Neural cell (in vitro differentiated cells): ENCODE measurements around the gene XG. TPM values are rescaled to one million over a fixed set of nuclear protein-coding genes. Genes with fewer than 3 reads are reported as not detected.
"Not testable (repeated sequence)": the region's sequence is repeated elsewhere in the genome, so short reads cannot be mapped to it uniquely, and the experiment has no call there.

Source experiments
- H2AFZ ChIP-seq: fragments of 200-600, 300-800 bp; sonication (generic), shearing (Covaris generic); 2 replicates; pipeline ENCODE4 v1.6.0; 2014; ENCODE audit warnings: low read depth, mild to moderate bottlenecking, antibody characterized with exemption, low read length, moderate library complexity
- H3F3A ChIP-seq: fragments of 200-600 bp; shearing (Covaris generic); 2 replicates; pipeline ENCODE4 v1.6.1; 2016; ENCODE audit warnings: mild to moderate bottlenecking, moderate library complexity, mixed read lengths, antibody characterized with exemption, low read length; ENCODE audit not compliant: insufficient read depth, poor library complexity, severe bottlenecking
- H3K27ac ChIP-seq: fragments of 200-600, 300-800 bp; sonication (generic), shearing (Covaris generic); 2 replicates; pipeline ENCODE4 v1.5.1; 2014; ENCODE audit warnings: mild to moderate bottlenecking, low read length, moderate library complexity
- H3K27me3 ChIP-seq: fragments of 300-800, 200-600 bp; sonication (generic), shearing (Covaris generic); 2 replicates; pipeline ENCODE4 v1.6.0; 2014; ENCODE audit warnings: mild to moderate bottlenecking, low read depth, low read length, moderate library complexity; ENCODE audit not compliant: insufficient read depth
- H3K36me3 ChIP-seq: fragments of 300-800, 200-600 bp; sonication (generic), shearing (Covaris generic); 2 replicates; pipeline ENCODE4 v1.5.1; 2014; ENCODE audit warnings: mild to moderate bottlenecking, antibody characterized with exemption, low read length, moderate library complexity; ENCODE audit not compliant: insufficient read depth
- H3K4me2 ChIP-seq: fragments of 300-800, 200-600 bp; sonication (generic), shearing (Covaris generic); 2 replicates; pipeline ENCODE4 v1.6.0; 2014; ENCODE audit warnings: mild to moderate bottlenecking, low read length
- H3K4me3 ChIP-seq: fragments of 300-800, 200-600 bp; sonication (generic), shearing (Covaris generic); 2 replicates; pipeline ENCODE4 v1.5.1; 2014; ENCODE audit warnings: mild to moderate bottlenecking, low read length, moderate library complexity
- H3K79me2 ChIP-seq: fragments of 200-600 bp; shearing (Covaris generic); replicated peaks from 2 replicates; pipeline ENCODE4 v1.6.0; 2014; ENCODE audit warnings: mild to moderate bottlenecking, low read length, moderate library complexity; ENCODE audit not compliant: insufficient read depth
- H3K9ac ChIP-seq: fragments of 300-800, 200-600 bp; sonication (generic), shearing (Covaris generic); 2 replicates; pipeline ENCODE4 v1.6.1; 2016; ENCODE audit warnings: mild to moderate bottlenecking, low read length, mixed read lengths
- H3K9me2 ChIP-seq: fragments of 200-600 bp; shearing (Covaris generic); 2 replicates; pipeline ENCODE4 v1.6.1; 2016; ENCODE audit warnings: mild to moderate bottlenecking, low read length, mixed read lengths; ENCODE audit not compliant: insufficient read depth
- H3K9me3 ChIP-seq: fragments of 200-600, 300-800 bp; sonication (generic), shearing (Covaris generic); 2 replicates; pipeline ENCODE4 v1.6.1; 2016; ENCODE audit warnings: mild to moderate bottlenecking, mixed run types, low read length, moderate library complexity, mixed read lengths
- H4K20me1 ChIP-seq: fragments of 200-600 bp; shearing (Covaris generic); 2 replicates; pipeline ENCODE4 v1.6.1; 2016; ENCODE audit warnings: mild to moderate bottlenecking, mixed run types; ENCODE audit not compliant: insufficient read depth
- EP300 ChIP-seq: fragments of 450-650 bp; conservative IDR thresholded peaks from 2 replicates; pipeline ENCODE4 v1.6.1; 2014; ENCODE audit warnings: antibody characterized with exemption, mild to moderate bottlenecking, moderate library complexity; ENCODE audit not compliant: poor library complexity, severe bottlenecking
- EZH2 ChIP-seq: fragments of 200-600, 300-800 bp; shearing (Covaris generic), sonication (generic); IDR thresholded peaks from 2 replicates; pipeline ENCODE4 v1.6.1; 2014; ENCODE audit warnings: antibody characterized with exemption, low read length, borderline replicate concordance, mild to moderate bottlenecking; ENCODE audit not compliant: insufficient read depth, poor library complexity, severe bottlenecking
- MXI1 ChIP-seq: fragments of 450-650 bp; conservative IDR thresholded peaks from 2 replicates; pipeline ENCODE4 v1.6.1; 2014; ENCODE audit warnings: antibody characterized with exemption, mild to moderate bottlenecking; ENCODE audit not compliant: poor library complexity, severe bottlenecking
- POLR2AphosphoS5 ChIP-seq: IDR thresholded peaks from 2 replicates; pipeline ENCODE4 v1.6.1; 2012
- RAD21 ChIP-seq: fragments of 450-650 bp; conservative IDR thresholded peaks from 2 replicates; pipeline ENCODE4 v1.6.1; 2014; ENCODE audit warnings: antibody characterized with exemption, mild to moderate bottlenecking, moderate library complexity
- SMC3 ChIP-seq: fragments of 450-650 bp; conservative IDR thresholded peaks from 2 replicates; pipeline ENCODE4 v1.6.1; 2014; ENCODE audit warnings: antibody characterized with exemption, mild to moderate bottlenecking, moderate library complexity; ENCODE audit not compliant: poor library complexity
- TAF1 ChIP-seq: IDR thresholded peaks from 2 replicates; pipeline ENCODE4 v1.6.1; 2012; ENCODE audit warnings: low read depth
- polyA plus RNA-seq: library from polyadenylated mRNA; depleted of rRNA; stranded (reverse); fragments of >200 nt; gene quantifications from 2 replicates; pipeline ENCODE4 v1.2.3, GENCODE V29; 2014
- TF ChIP-seq, protein P1 (sequence below): fragments of 450-650 bp; IDR thresholded peaks from 2 replicates; pipeline ENCODE4 v1.5.1; 2014; ENCODE audit warnings: antibody characterized with exemption, mild to moderate bottlenecking, moderate library complexity; ENCODE audit not compliant: poor library complexity, severe bottlenecking
- TF ChIP-seq, protein P2 (sequence below): IDR thresholded peaks from 2 replicates; pipeline ENCODE4 v1.6.1; 2012; ENCODE audit warnings: borderline replicate concordance

Gene XG
- polyA plus RNA-seq, 1 donor from 2014 or later, result 0.37 TPM

DNA sequence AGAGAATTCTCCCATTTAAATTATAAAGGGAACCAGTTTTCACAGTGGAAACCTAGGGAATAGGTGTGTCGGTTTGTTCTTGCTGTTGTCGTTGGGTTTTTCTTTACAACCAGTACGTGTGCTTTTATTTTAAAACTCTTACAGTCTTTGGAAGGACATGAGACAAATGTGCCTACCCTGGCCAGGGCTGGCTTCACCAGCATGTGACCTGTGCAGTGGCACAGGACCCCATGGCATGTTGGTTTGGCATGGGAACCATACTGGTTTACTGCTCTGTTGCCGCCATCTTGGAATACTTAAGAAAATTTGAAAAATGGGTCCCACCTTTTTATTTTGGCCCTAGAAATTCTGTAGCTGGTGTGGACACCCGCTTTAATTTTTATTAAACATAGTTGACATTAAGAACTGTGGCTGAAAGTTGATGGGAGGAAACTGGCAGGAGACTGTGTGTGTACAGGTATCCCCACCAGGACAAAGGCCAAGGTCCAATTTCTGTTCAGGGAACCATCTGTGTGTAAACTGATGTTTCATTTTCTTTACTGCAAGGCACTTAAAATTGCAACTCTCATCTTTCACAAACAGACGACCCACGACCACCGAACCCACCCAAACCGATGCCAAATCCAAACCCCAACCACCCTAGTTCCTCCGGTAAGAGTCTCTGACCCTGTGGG lies 31.9 kb upstream of the XG start:
- Histone ChIP-seq H2AFZ (no peak overlapping the region), H3K9ac (no peak overlapping the region), H3F3A (no peaks in the 10 kb centered on the region), H3K27ac (no peak overlapping the region), H3K9me2 (no peaks in the 10 kb centered on the region), H3K79me2 (no peaks in the 10 kb centered on the region), H3K9me3 (no peaks in the 10 kb centered on the region), H3K36me3 (no peaks in the 10 kb centered on the region), H4K20me1 (no peaks in the 10 kb centered on the region), H3K4me2 (no peak overlapping the region), H3K27me3 (no peaks in the 10 kb centered on the region), H3K4me3 (no peak overlapping the region)
- TF ChIP-seq SMC3 (no peak), RAD21 (no peak), POLR2AphosphoS5 (no peak), MXI1 (no peak), TAF1 (no peak), EP300 (no peak), EZH2 (no peak)
- TF ChIP-seq, protein P1, sequence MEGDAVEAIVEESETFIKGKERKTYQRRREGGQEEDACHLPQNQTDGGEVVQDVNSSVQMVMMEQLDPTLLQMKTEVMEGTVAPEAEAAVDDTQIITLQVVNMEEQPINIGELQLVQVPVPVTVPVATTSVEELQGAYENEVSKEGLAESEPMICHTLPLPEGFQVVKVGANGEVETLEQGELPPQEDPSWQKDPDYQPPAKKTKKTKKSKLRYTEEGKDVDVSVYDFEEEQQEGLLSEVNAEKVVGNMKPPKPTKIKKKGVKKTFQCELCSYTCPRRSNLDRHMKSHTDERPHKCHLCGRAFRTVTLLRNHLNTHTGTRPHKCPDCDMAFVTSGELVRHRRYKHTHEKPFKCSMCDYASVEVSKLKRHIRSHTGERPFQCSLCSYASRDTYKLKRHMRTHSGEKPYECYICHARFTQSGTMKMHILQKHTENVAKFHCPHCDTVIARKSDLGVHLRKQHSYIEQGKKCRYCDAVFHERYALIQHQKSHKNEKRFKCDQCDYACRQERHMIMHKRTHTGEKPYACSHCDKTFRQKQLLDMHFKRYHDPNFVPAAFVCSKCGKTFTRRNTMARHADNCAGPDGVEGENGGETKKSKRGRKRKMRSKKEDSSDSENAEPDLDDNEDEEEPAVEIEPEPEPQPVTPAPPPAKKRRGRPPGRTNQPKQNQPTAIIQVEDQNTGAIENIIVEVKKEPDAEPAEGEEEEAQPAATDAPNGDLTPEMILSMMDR, result no peak
- TF ChIP-seq, protein P2, sequence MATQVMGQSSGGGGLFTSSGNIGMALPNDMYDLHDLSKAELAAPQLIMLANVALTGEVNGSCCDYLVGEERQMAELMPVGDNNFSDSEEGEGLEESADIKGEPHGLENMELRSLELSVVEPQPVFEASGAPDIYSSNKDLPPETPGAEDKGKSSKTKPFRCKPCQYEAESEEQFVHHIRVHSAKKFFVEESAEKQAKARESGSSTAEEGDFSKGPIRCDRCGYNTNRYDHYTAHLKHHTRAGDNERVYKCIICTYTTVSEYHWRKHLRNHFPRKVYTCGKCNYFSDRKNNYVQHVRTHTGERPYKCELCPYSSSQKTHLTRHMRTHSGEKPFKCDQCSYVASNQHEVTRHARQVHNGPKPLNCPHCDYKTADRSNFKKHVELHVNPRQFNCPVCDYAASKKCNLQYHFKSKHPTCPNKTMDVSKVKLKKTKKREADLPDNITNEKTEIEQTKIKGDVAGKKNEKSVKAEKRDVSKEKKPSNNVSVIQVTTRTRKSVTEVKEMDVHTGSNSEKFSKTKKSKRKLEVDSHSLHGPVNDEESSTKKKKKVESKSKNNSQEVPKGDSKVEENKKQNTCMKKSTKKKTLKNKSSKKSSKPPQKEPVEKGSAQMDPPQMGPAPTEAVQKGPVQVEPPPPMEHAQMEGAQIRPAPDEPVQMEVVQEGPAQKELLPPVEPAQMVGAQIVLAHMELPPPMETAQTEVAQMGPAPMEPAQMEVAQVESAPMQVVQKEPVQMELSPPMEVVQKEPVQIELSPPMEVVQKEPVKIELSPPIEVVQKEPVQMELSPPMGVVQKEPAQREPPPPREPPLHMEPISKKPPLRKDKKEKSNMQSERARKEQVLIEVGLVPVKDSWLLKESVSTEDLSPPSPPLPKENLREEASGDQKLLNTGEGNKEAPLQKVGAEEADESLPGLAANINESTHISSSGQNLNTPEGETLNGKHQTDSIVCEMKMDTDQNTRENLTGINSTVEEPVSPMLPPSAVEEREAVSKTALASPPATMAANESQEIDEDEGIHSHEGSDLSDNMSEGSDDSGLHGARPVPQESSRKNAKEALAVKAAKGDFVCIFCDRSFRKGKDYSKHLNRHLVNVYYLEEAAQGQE, result no peak

DNA sequence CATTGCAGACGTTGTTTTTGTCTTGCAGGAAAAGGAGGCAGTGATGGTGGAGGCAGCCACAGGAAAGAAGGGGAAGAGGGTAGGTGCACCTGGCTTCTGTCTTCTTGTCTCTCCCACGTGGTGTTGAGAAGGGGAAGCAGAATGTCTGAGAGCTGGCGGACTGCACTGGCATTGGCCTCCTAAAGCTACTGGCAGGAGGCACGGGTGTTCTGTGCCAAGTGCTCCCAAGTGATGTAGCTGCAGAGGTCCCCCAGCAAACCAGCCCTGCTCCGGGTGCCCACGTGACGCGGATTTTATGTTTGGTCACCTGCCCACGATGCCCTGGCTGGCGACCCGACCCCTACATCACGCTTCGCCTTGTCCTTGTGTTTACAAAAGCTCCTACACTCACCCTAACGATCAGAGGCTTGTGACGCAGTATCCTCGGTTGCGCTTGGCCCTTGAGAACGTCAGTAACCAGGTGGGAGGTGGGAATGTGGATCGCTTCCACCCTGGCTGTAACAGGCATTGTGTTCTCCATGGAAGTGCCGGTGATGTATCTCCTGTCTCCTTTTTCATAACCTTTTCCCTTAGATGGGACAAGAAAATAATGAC lies 28.5 kb upstream of the XG start:
- no peak overlapping the region for H3K4me3 ChIP-seq
- H3K36me3 ChIP-seq, result no peaks in the 10 kb centered on the region
- no peaks in the 10 kb centered on the region for H4K20me1 ChIP-seq
- H3K79me2 ChIP-seq, result no peaks in the 10 kb centered on the region
- no peaks in the 10 kb centered on the region for H3K9me3 ChIP-seq
- H2AFZ ChIP-seq, result no peak overlapping the region
- H3K27ac ChIP-seq, result no peak overlapping the region
- no peaks in the 10 kb centered on the region for H3K9me2 ChIP-seq
- no peak overlapping the region for H3K4me2 ChIP-seq
- H3F3A ChIP-seq, result no peaks in the 10 kb centered on the region
- TF ChIP-seq POLR2AphosphoS5 (no peak), RAD21 (no peak), EZH2 (no peak), MXI1 (no peak), EP300 (no peak), TAF1 (no peak), SMC3 (no peak)
- TF ChIP-seq, protein P2, result no peak
- TF ChIP-seq, protein P1, result no peak
- no peaks in the 10 kb centered on the region for H3K27me3 ChIP-seq
- H3K9ac ChIP-seq, result no peak overlapping the region

DNA sequence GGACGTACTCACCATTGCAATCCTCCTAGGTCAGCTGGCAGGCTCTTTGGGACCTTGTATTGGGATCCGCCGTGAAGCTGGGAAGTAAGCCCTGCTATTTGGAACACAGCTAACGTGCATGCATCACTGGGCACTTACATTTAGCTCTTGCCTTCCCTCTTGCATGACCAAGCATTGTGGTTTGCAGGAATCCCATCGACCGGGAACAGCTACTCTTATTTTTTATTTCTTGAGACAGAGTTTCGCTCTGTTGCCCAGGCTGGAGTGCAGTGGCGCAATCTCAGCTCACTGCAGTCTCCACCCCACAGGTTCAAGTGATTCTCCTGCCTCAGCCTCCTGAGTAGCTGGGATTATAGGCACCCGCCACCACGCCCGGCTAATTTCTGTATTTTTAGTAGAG lies 24.6 kb upstream of the XG start:
- not testable (repeated sequence) for H3K27me3 ChIP-seq, H2AFZ ChIP-seq, H3K4me3 ChIP-seq, H4K20me1 ChIP-seq, H3K27ac ChIP-seq, H3F3A ChIP-seq, H3K4me2 ChIP-seq, H3K79me2 ChIP-seq, H3K9me2 ChIP-seq, H3K9ac ChIP-seq, H3K36me3 ChIP-seq, H3K9me3 ChIP-seq
